H9 (cell line): Measurements from ENCODE around the gene MYT1. TPM values are rescaled to one million over a fixed set of nuclear protein-coding genes. Genes with fewer than 3 reads are reported as not detected.

ENCODE experiments used
- DNase-seq: peaks from one replicate; pipeline ENCODE4 v3.0.0-alpha.2; 2017
- H2AFZ ChIP-seq: one replicate; pipeline ENCODE4 v1.6.1; 2013; ENCODE audit warnings: mild to moderate bottlenecking, low read length, control low read depth, moderate library complexity
- H2AK5ac ChIP-seq: 2 replicates; pipeline ENCODE4 v1.6.1; 2013; ENCODE audit warnings: low read length, control low read depth, mixed read lengths; ENCODE audit not compliant: insufficient read length
- H2BK120ac ChIP-seq: one replicate; pipeline ENCODE4 v1.6.1; 2013; ENCODE audit warnings: low read depth, mild to moderate bottlenecking, low read length, control low read depth, inconsistent platforms; ENCODE audit not compliant: poor library complexity, severe bottlenecking
- H2BK12ac ChIP-seq: 2 replicates; pipeline ENCODE4 v1.6.1; 2013; ENCODE audit warnings: low read length, control low read depth, mixed read lengths, low read depth; ENCODE audit not compliant: insufficient read length
- H2BK15ac ChIP-seq: 2 replicates; pipeline ENCODE4 v1.6.1; 2013; ENCODE audit warnings: low read depth, low read length, control low read depth
- H2BK20ac ChIP-seq: one replicate; pipeline ENCODE4 v1.6.1; 2013; ENCODE audit warnings: low read depth, mild to moderate bottlenecking, low read length, control low read depth, inconsistent platforms; ENCODE audit not compliant: poor library complexity, severe bottlenecking
- H2BK5ac ChIP-seq: 2 replicates; pipeline ENCODE4 v1.6.1; 2013; ENCODE audit warnings: low read length, control low read depth, mixed read lengths; ENCODE audit not compliant: insufficient read length
- H3K14ac ChIP-seq: 2 replicates; pipeline ENCODE4 v1.6.1; 2013; ENCODE audit warnings: low read length, control low read depth; ENCODE audit not compliant: insufficient read depth
- H3K18ac ChIP-seq: 2 replicates; pipeline ENCODE4 v1.6.1; 2013; ENCODE audit warnings: low read depth, mild to moderate bottlenecking, mixed read lengths, low read length, control low read depth; ENCODE audit not compliant: insufficient read length
- H3K23ac ChIP-seq: 2 replicates; pipeline ENCODE4 v1.6.1; 2013; ENCODE audit warnings: low read length, control low read depth, mixed read lengths, low read depth; ENCODE audit not compliant: insufficient read length
- H3K23me2 ChIP-seq: 2 replicates; pipeline ENCODE4 v1.6.1; 2013; ENCODE audit warnings: low read depth, mild to moderate bottlenecking, mixed read lengths, low read length, control low read depth; ENCODE audit not compliant: insufficient read length, poor library complexity, severe bottlenecking
- H3K27ac ChIP-seq: 2 replicates; pipeline ENCODE4 v1.5.1; 2013; ENCODE audit warnings: low read length, control low read depth, mixed read lengths, low read depth; ENCODE audit not compliant: insufficient read length
- H3K27me3 ChIP-seq: 2 replicates; pipeline ENCODE4 v1.6.1; 2013; ENCODE audit warnings: low read length, control low read depth, inconsistent platforms; ENCODE audit not compliant: insufficient read depth
- H3K4ac ChIP-seq: 2 replicates; pipeline ENCODE4 v1.6.1; 2013; ENCODE audit warnings: low read depth, mild to moderate bottlenecking, control low read depth, inconsistent platforms, low read length, moderate library complexity
- H3K4me1 ChIP-seq: 2 replicates; pipeline ENCODE4 v1.6.1; 2013; ENCODE audit warnings: low read length, control low read depth, inconsistent platforms; ENCODE audit not compliant: insufficient read depth
- H3K4me2 ChIP-seq: 2 replicates; pipeline ENCODE4 v1.6.1; 2013; ENCODE audit warnings: low read length, control low read depth, mixed read lengths; ENCODE audit not compliant: insufficient read length, insufficient read depth
- H3K56ac ChIP-seq: 2 replicates; pipeline ENCODE4 v1.6.1; 2013; ENCODE audit warnings: low read depth, mild to moderate bottlenecking, mixed read lengths, low read length, control low read depth; ENCODE audit not compliant: insufficient read length
- H3K79me1 ChIP-seq: 2 replicates; pipeline ENCODE4 v1.6.1; 2013; ENCODE audit warnings: low read depth, mild to moderate bottlenecking, moderate library complexity, low read length, control low read depth, inconsistent platforms; ENCODE audit not compliant: insufficient read depth, poor library complexity, severe bottlenecking
- H3K79me2 ChIP-seq: 2 replicates; pipeline ENCODE4 v1.6.1; 2013; ENCODE audit warnings: low read length, control low read depth, inconsistent platforms; ENCODE audit not compliant: insufficient read depth
- H3K9ac ChIP-seq: 2 replicates; pipeline ENCODE4 v1.6.1; 2013; ENCODE audit warnings: low read length, control low read depth, mixed read lengths; ENCODE audit not compliant: insufficient read length; ENCODE audit errors: extremely low read depth
- H3K9me3 ChIP-seq: one replicate; pipeline ENCODE4 v1.6.1; 2013; ENCODE audit warnings: low read depth, low read length, inconsistent platforms; ENCODE audit not compliant: control insufficient read depth
- H3T11ph ChIP-seq: one replicate; pipeline ENCODE4 v1.6.1; 2013; ENCODE audit warnings: mild to moderate bottlenecking, low read length, control low read depth, inconsistent platforms
- H4K20me1 ChIP-seq: one replicate; pipeline ENCODE4 v1.6.1; 2013; ENCODE audit not compliant: control insufficient read depth, insufficient read length, insufficient read depth
- H4K5ac ChIP-seq: 2 replicates; pipeline ENCODE4 v1.6.1; 2013; ENCODE audit warnings: low read depth, mild to moderate bottlenecking, mixed read lengths, low read length, control low read depth; ENCODE audit not compliant: insufficient read length
- H4K8ac ChIP-seq: replicated peaks from 2 replicates; pipeline ENCODE4 v1.6.1; 2013; ENCODE audit warnings: low read length, control low read depth, mixed read lengths, low read depth; ENCODE audit not compliant: insufficient read length
- H4K91ac ChIP-seq: 2 replicates; pipeline ENCODE4 v1.6.1; 2013; ENCODE audit warnings: low read depth, mild to moderate bottlenecking, moderate library complexity, mixed read lengths, low read length, control low read depth; ENCODE audit not compliant: insufficient read length
- H3K27ac Mint-ChIP-seq, 3 experiments: 2 replicates in 2 of 3; 3 replicates in 1 of 3; pipeline ENCODE4 v1.8.0; 2020 to 2021; ENCODE audit warnings: mixed read lengths in 3 of 3, mild to moderate bottlenecking in 1 of 3, moderate library complexity in 1 of 3
- H3K27me3 Mint-ChIP-seq: 2 replicates; pipeline ENCODE4 v1.8.0; 2021; ENCODE audit warnings: low read depth, mild to moderate bottlenecking, moderate library complexity, mixed read lengths
- H3K36me3 Mint-ChIP-seq, 3 experiments: 2 replicates in 2 of 3; 3 replicates in 1 of 3; pipeline ENCODE4 v1.8.0; 2020 to 2021; ENCODE audit warnings: low read depth in 3 of 3, mixed read lengths in 3 of 3; ENCODE audit not compliant: insufficient read depth in 1 of 3
- H3K4me1 Mint-ChIP-seq, 2 experiments: 2 replicates each; pipeline ENCODE4 v1.8.0; 2020; ENCODE audit warnings: mixed read lengths in 2 of 2
- H3K4me3 Mint-ChIP-seq, 2 experiments: 2 replicates in 1 of 2; 3 replicates in 1 of 2; pipeline ENCODE4 v1.8.0; 2020 to 2021; ENCODE audit warnings: mild to moderate bottlenecking in 2 of 2, mixed read lengths in 2 of 2, moderate library complexity in 1 of 2
- H3K9me3 Mint-ChIP-seq, 2 experiments: 2 replicates in 1 of 2; 3 replicates in 1 of 2; pipeline ENCODE4 v1.8.0; 2020; ENCODE audit warnings: mild to moderate bottlenecking in 2 of 2, mixed read lengths in 2 of 2, moderate library complexity in 1 of 2
- CTCF ChIP-seq: fragments of 200-600 bp; sonication (generic); conservative IDR thresholded peaks from 3 replicates; pipeline ENCODE4 v1.8.0; 2021; ENCODE audit warnings: antibody characterized with exemption, mild to moderate bottlenecking
- WGBS: extraction: QIAGEN DNeasy Blood & Tissue Kit; methylation state at CpG from one replicate; pipeline ENCODE4 v1.1.7; 2013; ENCODE audit warnings: missing lambda C conversion rate, low lambda C conversion rate, mixed read lengths; ENCODE audit not compliant: insufficient read length; ENCODE audit errors: extremely low coverage; 5-methylcytosine and 5-hydroxymethylcytosine counted together
- total RNA-seq: library from RNA; stranded (reverse); gene quantifications from 2 replicates; pipeline ENCODE4 v1.2.1, GENCODE V29; 2021

MYT1 gene
- total RNA-seq, 1 experiment from 2014 or later, result 0.79 TPM

- H3K18ac ChIP-seq, result no peak overlapping the region
- H2AK5ac ChIP-seq, result no peak overlapping the region
- H4K5ac ChIP-seq, result no peak overlapping the region
- H3K4ac ChIP-seq, result no peak overlapping the region
- H3K9me3 ChIP-seq, result no peaks in the 10 kb centered on the region
- Mint-ChIP-seq H3K36me3 (no peaks in the 10 kb centered on the region), H3K9me3 (no peaks in the 10 kb centered on the region), H3K27me3 (peaks cover 46% of the 10 kb centered on the region), H3K4me3 (no peak overlapping the region), H3K4me1 (peaks cover 4% of the 10 kb centered on the region in 2 experiments), H3K27ac (no peak overlapping the region)
- no peak overlapping the region for H3T11ph ChIP-seq
- no CpG with 5 or more reads among the region's 2 CpGs for WGBS
- no peak overlapping the region for H3K27ac ChIP-seq
- H3K4me1 ChIP-seq, result no peaks in the 10 kb centered on the region
- no peaks in the 10 kb centered on the region; the same call in 1 of the 2 replicates for H3K27me3 ChIP-seq
- H3K79me1 ChIP-seq, result no peaks in the 10 kb centered on the region
- H3K23ac ChIP-seq, result no peak overlapping the region
- H4K91ac ChIP-seq, result no peak overlapping the region
- TF ChIP-seq CTCF, result no peak
- no peak overlapping the region for H3K9ac ChIP-seq
- no peaks in the 10 kb centered on the region for H4K20me1 ChIP-seq
- no peak overlapping the region for H2BK20ac ChIP-seq
- H2AFZ ChIP-seq, result no peak overlapping the region
- no peak overlapping the region for H4K8ac ChIP-seq
- no peak overlapping the region for H2BK120ac ChIP-seq
- H3K56ac ChIP-seq, result no peak overlapping the region
- H2BK15ac ChIP-seq, result no peak overlapping the region
- no peak for DNase-seq
- no peaks in the 10 kb centered on the region for H3K79me2 ChIP-seq
- H2BK12ac ChIP-seq, result no peak overlapping the region
- peaks cover under 1% of the 10 kb centered on the region for H3K23me2 ChIP-seq
- H3K14ac ChIP-seq, result no peak overlapping the region
- H2BK5ac ChIP-seq, result no peak overlapping the region
- H3K4me2 ChIP-seq, result no peak overlapping the region
Observed at GRCh38 chr20:64250027-64250426, 85.8 kb downstream of the MYT1 start.
